OCI-LY7 (cell line): Measurements from ENCODE around the gene HERC2.

ENCODE experiments used
- CTCF ChIP-seq: fragments of 200-600 bp; sonication (generic); conservative IDR thresholded peaks from 2 replicates; pipeline ENCODE4 v1.5.1; 2014; ENCODE audit warnings: mild to moderate bottlenecking, antibody characterized with exemption, low read length, moderate library complexity, mixed read lengths
- EZH2phosphoT487 ChIP-seq: fragments of 200-600 bp; sonication (generic); IDR thresholded peaks from 2 replicates; pipeline ENCODE4 v1.6.1; 2018; ENCODE audit warnings: low read depth, borderline replicate concordance, mild to moderate bottlenecking, mixed run types, antibody characterized with exemption, low read length, moderate library complexity, mixed read lengths

DNA sequence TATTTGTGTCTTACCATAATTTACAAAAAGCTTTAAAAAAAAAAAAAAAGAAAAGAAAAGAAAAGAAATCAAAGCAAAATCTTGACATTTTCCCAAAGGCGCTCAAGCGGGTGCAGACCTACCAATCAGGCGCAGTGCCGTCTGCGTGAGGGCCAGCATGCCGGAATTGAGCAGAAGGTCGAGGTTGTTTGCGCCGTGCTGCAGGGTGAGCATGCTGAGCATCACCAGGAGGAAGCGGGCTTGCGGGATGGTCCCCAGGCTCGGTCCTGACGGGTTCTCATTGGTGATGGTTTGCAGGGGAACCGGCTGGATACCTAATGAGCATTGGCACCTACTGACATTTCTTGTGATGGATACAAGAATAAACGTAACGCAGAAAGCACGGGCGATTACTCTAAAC lies 93.9 kb downstream of the HERC2 start:
- no peak for TF ChIP-seq CTCF
- TF ChIP-seq EZH2phosphoT487, result no peak
